ENCODE measurements around the gene TTC9.

GRCh38 chr14:70655110-70655826 is 13.6 kb downstream of the TTC9 start:
- no peak for TF ChIP-seq CTCF (IDR thresholded peaks at IDR 0.05)
- no peak for TF ChIP-seq POLR2A (IDR thresholded peaks at IDR 0.05)
- TF ChIP-seq POLR2AphosphoS5 (IDR thresholded peaks at IDR 0.05): no peak

Measured in prostate gland (tissue), 2 donors.